K562 (cell line): ENCODE data around the gene ACADVL. TPM values are rescaled to one million over a fixed set of nuclear protein-coding genes. Genes with fewer than 3 reads are reported as not detected.

Experiments used
- ARID1B ChIP-seq: fragments of 450-650 bp; IDR thresholded peaks from 2 replicates; pipeline ENCODE4 v1.6.1; 2016; ENCODE audit warnings: antibody characterized with exemption, mild to moderate bottlenecking, inconsistent platforms
- BCL6 ChIP-seq: fragments of 250-450 bp; sonication (Bioruptor Pico); IDR thresholded peaks from 2 replicates; pipeline ENCODE4 v1.4.0; 2020
- GTF2F1 ChIP-seq: IDR thresholded peaks from 2 replicates; pipeline ENCODE4 v1.6.1; 2011; ENCODE audit warnings: low read depth, low read length, improper control_type of control experiment
- HDAC1 ChIP-seq, 2 experiments: fragments of 450-650 bp; IDR thresholded peaks; 2 replicates each; pipeline ENCODE4 v1.6.1; 2016 to 2017; ENCODE audit warnings: inconsistent platforms in 1 of 2, mild to moderate bottlenecking in 1 of 2, moderate library complexity in 1 of 2
- ILF3 ChIP-seq: fragments of 450-650 bp; IDR thresholded peaks from 2 replicates; pipeline ENCODE4 v1.6.1; 2018; ENCODE audit warnings: antibody characterized with exemption, mild to moderate bottlenecking, moderate library complexity, borderline replicate concordance
- L3MBTL2 ChIP-seq: fragments of 450-650 bp; IDR thresholded peaks from 2 replicates; pipeline ENCODE4 v1.6.1; 2016; ENCODE audit warnings: mild to moderate bottlenecking, moderate library complexity
- MLLT1 ChIP-seq, 2 experiments: fragments of 450-650 bp; IDR thresholded peaks; 2 replicates each; pipeline ENCODE4 v1.6.1; 2016
- MXD1 ChIP-seq: fragments of 250-450 bp; sonication (Bioruptor Pico); IDR thresholded peaks from 2 replicates; pipeline ENCODE4 v1.8.0; 2021; ENCODE audit warnings: borderline replicate concordance, mild to moderate bottlenecking, moderate library complexity; ENCODE audit not compliant: poor library complexity, severe bottlenecking
- OTX1 ChIP-seq: fragments of 450-650 bp; formaldehyde crosslinking; IDR thresholded peaks from 2 replicates; pipeline ENCODE4 v1.4.0; 2022; ENCODE audit warnings: mild to moderate bottlenecking
- PPARD ChIP-seq: fragments of 250-450 bp; sonication (Bioruptor Pico); IDR thresholded peaks from 2 replicates; pipeline ENCODE4 v1.8.0; 2022; ENCODE audit warnings: inconsistent platforms, mild to moderate bottlenecking, moderate library complexity
- SMAD4 ChIP-seq: fragments of 250-450 bp; sonication (Bioruptor Pico); conservative IDR thresholded peaks from 2 replicates; pipeline ENCODE4 v1.8.0; 2021; ENCODE audit warnings: inconsistent platforms, mild to moderate bottlenecking, moderate library complexity
- SP1 ChIP-seq: sonication (generic); formaldehyde crosslinking; IDR thresholded peaks from 2 replicates; pipeline ENCODE4 v1.8.1; 2022; ENCODE audit warnings: mild to moderate bottlenecking, missing genetic modification reagents
- WHSC1 ChIP-seq: IDR thresholded peaks from one replicate; pipeline ENCODE4 v1.6.1; 2012; ENCODE audit warnings: low read length, control low read depth, inconsistent platforms
- ZC3H4 ChIP-seq: sonication (generic); formaldehyde crosslinking; IDR thresholded peaks from 2 replicates; pipeline ENCODE4 v1.9.0; 2021; ENCODE audit warnings: missing genetic modification reagents, borderline replicate concordance
- ZNF217 ChIP-seq: sonication (generic); formaldehyde crosslinking; IDR thresholded peaks from 2 replicates; pipeline ENCODE4 v1.8.0; 2022; ENCODE audit warnings: mild to moderate bottlenecking, missing genetic modification reagents
- ZNF644 ChIP-seq: fragments of 200-800 bp; sonication (Bioruptor generic); IDR thresholded peaks from 2 replicates; pipeline ENCODE4 v1.6.1; 2016; ENCODE audit warnings: low read depth, missing genetic modification characterization, missing compliant biosample characterization
- ZSCAN32 ChIP-seq: fragments of 450-650 bp; formaldehyde crosslinking; IDR thresholded peaks from 2 replicates; pipeline ENCODE4 v1.4.0; 2020; ENCODE audit warnings: mild to moderate bottlenecking, moderate library complexity
- polyA plus RNA-seq, 8 experiments: library from polyadenylated mRNA; depleted of rRNA in 4 of 8; stranded (reverse) in 5 of 8; unstranded in 3 of 8; fragments of >200 nt; fragmentation: Nextera tagmentation in 2 of 8; fragmentation: Illumina TruSeq in 1 of 8; extraction: Ambion mirVana in 2 of 8; extraction: Trizol in 1 of 8; gene quantifications; 2 replicates each; pipeline versions ENCODE4 v1.2.1 to v1.2.3, GENCODE V29; 2011 to 2014; ENCODE audit warnings: inconsistent platforms in 1 of 8, missing spikeins in 1 of 8
- total RNA-seq, 7 experiments: library from RNA; depleted of rRNA in 6 of 7; stranded (reverse); fragments of >200 nt in 6 of 7; fragmentation: Illumina TruSeq in 2 of 7; extraction: Trizol in 2 of 7; gene quantifications; 2 replicates each; pipeline versions ENCODE4 v1.2.1 to v1.2.3, GENCODE V29; 2011 to 2021; ENCODE audit warnings: low replicate concordance in 1 of 7
- TF ChIP-seq, protein P1 (sequence below): fragments of 450-650 bp; IDR thresholded peaks from 2 replicates; pipeline ENCODE4 v1.6.1; 2016; ENCODE audit warnings: antibody characterized with exemption
- TF ChIP-seq, protein P2 (sequence below): fragments of 450-650 bp; formaldehyde crosslinking; IDR thresholded peaks from 2 replicates; pipeline ENCODE4 v1.4.0; 2022; ENCODE audit warnings: missing genetic modification characterization
- TF ChIP-seq, protein P3 (sequence below), 2 experiments: fragments of 250-450 bp in 1 of 2; fragments of 450-650 bp in 1 of 2; sonication (Bioruptor Pico) in 1 of 2; IDR thresholded peaks; 2 replicates each; pipeline versions ENCODE4 v1.6.1 to v1.8.0; 2016 to 2021; ENCODE audit warnings: mild to moderate bottlenecking in 2 of 2, moderate library complexity in 2 of 2, missing compliant biosample characterization in 1 of 2, missing genetic modification characterization in 1 of 2
- TF ChIP-seq, protein P4 (sequence below): fragments of 450-650 bp; IDR thresholded peaks from one replicate; pipeline ENCODE4 v1.6.1; 2018; ENCODE audit warnings: mild to moderate bottlenecking, moderate library complexity; ENCODE audit not compliant: partially characterized antibody

The ACADVL gene
- total and polyA plus RNA-seq, 9 of the 15 experiments (the other 6 are each of a cell fraction or from before 2014, with no cell fraction given) = 25.5 to 449 (median 214) TPM

DNA sequence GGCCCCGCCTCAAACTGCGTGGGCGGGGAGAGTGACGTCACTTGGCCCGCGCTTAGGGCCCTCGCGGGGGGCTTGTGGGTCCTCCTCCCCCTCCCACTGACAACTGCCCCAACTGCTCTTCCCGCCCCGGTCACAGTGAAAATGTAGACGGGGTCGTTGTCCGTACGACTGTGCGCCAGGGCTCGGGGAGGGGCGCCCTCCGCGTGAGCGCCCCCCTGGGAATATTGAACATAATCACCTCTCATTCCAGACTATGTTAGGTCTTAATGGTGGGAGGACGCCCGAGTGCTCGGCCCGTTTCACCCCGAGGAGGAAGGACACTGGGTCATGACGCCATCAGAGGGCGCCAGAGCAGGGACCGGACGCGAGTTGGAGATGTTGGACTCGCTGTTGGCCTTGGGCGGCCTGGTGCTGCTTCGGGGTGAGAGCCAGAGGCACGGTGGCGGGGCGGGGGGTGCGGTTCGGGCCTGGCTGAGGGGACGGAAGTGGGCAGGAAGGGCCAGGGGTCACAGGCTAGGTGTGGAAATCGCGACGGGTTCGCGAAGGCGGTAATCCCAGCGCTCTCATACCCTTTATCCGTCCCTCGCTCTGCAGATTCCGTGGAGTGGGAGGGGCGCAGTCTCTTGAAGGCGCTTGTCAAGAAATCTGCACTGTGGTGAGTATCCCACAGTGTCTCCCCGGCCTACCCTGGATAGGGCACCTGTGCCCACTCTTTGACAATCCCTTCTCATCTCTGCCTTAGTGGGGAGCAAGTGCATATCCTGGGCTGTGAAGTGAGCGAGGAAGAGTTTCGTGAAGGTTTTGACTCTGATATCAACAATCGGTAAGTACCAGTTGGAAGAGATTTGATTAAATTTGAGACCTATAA is 32.7 kb downstream of the ACADVL start, which contains the start of gene ELP5 (continued):
- TF ChIP-seq, protein P1, sequence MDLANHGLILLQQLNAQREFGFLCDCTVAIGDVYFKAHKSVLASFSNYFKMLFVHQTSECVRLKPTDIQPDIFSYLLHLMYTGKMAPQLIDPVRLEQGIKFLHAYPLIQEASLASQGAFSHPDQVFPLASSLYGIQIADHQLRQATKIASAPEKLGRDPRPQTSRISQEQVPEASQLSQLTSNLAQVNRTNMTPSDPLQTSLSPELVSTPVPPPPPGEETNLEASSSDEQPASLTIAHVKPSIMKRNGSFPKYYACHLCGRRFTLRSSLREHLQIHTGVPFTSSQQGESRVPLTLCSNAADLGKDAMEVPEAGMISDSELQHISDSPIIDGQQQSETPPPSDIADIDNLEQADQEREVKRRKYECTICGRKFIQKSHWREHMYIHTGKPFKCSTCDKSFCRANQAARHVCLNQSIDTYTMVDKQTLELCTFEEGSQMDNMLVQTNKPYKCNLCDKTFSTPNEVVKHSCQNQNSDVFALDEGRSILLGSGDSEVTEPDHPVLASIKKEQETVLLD = 0 out of 2 replicates have a peak, but pooled peaks have one; percentile 14
- TF ChIP-seq WHSC1 = no peak
- no peak for TF ChIP-seq PPARD (CRISPR knock-in tag)
- no peak for TF ChIP-seq BCL6 (CRISPR knock-in tag)
- 0 out of 4 replicates have a peak, but pooled peaks have one; percentile 26 to 31 for TF ChIP-seq MLLT1 (IDR thresholded peaks at IDR 0.05)
- no peak for TF ChIP-seq ZNF644 (tag)
- no peak for TF ChIP-seq MXD1
- TF ChIP-seq ZNF217 (CRISPR knock-in tag) = no peak
- peak in 1 of 2 experiments; percentile 90; a peak in 1 of 4 replicates for TF ChIP-seq HDAC1 (IDR thresholded peaks at IDR 0.05)
- TF ChIP-seq, protein P2, sequence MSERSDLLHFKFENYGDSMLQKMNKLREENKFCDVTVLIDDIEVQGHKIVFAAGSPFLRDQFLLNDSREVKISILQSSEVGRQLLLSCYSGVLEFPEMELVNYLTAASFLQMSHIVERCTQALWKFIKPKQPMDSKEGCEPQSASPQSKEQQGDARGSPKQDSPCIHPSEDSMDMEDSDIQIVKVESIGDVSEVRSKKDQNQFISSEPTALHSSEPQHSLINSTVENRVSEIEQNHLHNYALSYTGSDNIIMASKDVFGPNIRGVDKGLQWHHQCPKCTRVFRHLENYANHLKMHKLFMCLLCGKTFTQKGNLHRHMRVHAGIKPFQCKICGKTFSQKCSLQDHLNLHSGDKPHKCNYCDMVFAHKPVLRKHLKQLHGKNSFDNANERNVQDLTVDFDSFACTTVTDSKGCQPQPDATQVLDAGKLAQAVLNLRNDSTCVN (CRISPR knock-in tag) = no peak
- TF ChIP-seq, protein P3, sequence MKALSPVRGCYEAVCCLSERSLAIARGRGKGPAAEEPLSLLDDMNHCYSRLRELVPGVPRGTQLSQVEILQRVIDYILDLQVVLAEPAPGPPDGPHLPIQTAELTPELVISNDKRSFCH (CRISPR knock-in tag; IDR thresholded peaks at IDR 0.05) = no peak
- TF ChIP-seq, protein P3 (tag; IDR thresholded peaks at IDR 0.05) = 0 out of 2 replicates have a peak, but pooled peaks have one; percentile 27
- 0 out of 2 replicates have a peak, but pooled peaks have one; percentile 43 for TF ChIP-seq ILF3
- no peak; the same call in 1 of the 2 replicates for TF ChIP-seq GTF2F1
- no peak for TF ChIP-seq L3MBTL2
- TF ChIP-seq ZSCAN32 (CRISPR knock-in tag) = no peak
- no peak for TF ChIP-seq SMAD4 (CRISPR knock-in tag)
- TF ChIP-seq, protein P4, sequence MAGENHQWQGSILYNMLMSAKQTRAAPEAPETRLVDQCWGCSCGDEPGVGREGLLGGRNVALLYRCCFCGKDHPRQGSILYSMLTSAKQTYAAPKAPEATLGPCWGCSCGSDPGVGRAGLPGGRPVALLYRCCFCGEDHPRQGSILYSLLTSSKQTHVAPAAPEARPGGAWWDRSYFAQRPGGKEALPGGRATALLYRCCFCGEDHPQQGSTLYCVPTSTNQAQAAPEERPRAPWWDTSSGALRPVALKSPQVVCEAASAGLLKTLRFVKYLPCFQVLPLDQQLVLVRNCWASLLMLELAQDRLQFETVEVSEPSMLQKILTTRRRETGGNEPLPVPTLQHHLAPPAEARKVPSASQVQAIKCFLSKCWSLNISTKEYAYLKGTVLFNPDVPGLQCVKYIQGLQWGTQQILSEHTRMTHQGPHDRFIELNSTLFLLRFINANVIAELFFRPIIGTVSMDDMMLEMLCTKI = no peak
- TF ChIP-seq SP1 (CRISPR knock-in tag) = peak; percentile 84
- no peak for TF ChIP-seq ZC3H4 (CRISPR knock-in tag)
- peak; percentile 27; the same call in 1 of the 2 replicates for TF ChIP-seq ARID1B
- no peak for TF ChIP-seq OTX1 (CRISPR knock-in tag)
